DMS153 (cell line): Measurements from ENCODE around the gene SSH2.
"Not testable (repeated sequence)": the region's sequence is repeated elsewhere in the genome, so short reads cannot be mapped to it uniquely, and the experiment has no call there.

Source experiments
- DNase-seq: peaks from one replicate; lab custom pipeline; 2025; lab: John Stamatoyannopoulos, UW

The SSH2 gene

GRCh38 chr17:29837531-29837930 is 92.5 kb downstream of the SSH2 start:
- no peak for DNase-seq

GRCh38 chr17:29836643-29837042 is 93.4 kb downstream of the SSH2 start:
- no peak for DNase-seq

- no peak for DNase-seq
Observed at GRCh38 chr17:29835435-29836351, 94.3 kb downstream of the SSH2 start.

GRCh38 chr17:29833801-29834200 is 96.2 kb downstream of the SSH2 start:
- no peak for DNase-seq

GRCh38 chr17:29828676-29829284 is 101.2 kb downstream of the SSH2 start:
- DNase-seq = no peak

GRCh38 chr17:29827179-29827578 is 102.8 kb downstream of the SSH2 start:
- DNase-seq = no peak

- DNase-seq = peak; percentile 25
Observed at GRCh38 chr17:29826114-29826692, 103.8 kb downstream of the SSH2 start.

- DNase-seq = peak; percentile 85
Observed at GRCh38 chr17:29825604-29826003, 104.4 kb downstream of the SSH2 start.

GRCh38 chr17:29821897-29822296 is 108.1 kb downstream of the SSH2 start:
- DNase-seq = no peak

- DNase-seq = no peak
Observed at GRCh38 chr17:29820425-29820824, 109.6 kb downstream of the SSH2 start.

GRCh38 chr17:29807520-29808361 is 122.3 kb downstream of the SSH2 start:
- DNase-seq = no peak

- no peak for DNase-seq
Observed at GRCh38 chr17:29802246-29802645, 127.8 kb downstream of the SSH2 start.

GRCh38 chr17:29800457-29800856 is 129.6 kb downstream of the SSH2 start:
- no peak for DNase-seq

GRCh38 chr17:29796652-29797051 is 133.4 kb downstream of the SSH2 start:
- DNase-seq = no peak

GRCh38 chr17:29793501-29793900 is 136.5 kb downstream of the SSH2 start:
- DNase-seq = no peak

GRCh38 chr17:29791336-29792080 is 138.5 kb downstream of the SSH2 start:
- no peak for DNase-seq

- no peak for DNase-seq
Observed at GRCh38 chr17:29789196-29790170, 140.5 kb downstream of the SSH2 start.

- DNase-seq = no peak
Observed at GRCh38 chr17:29787995-29788394, 142.0 kb downstream of the SSH2 start.

- no peak for DNase-seq
Observed at GRCh38 chr17:29782917-29783316, 147.1 kb downstream of the SSH2 start.

GRCh38 chr17:29779812-29780190 is 150.2 kb downstream of the SSH2 start:
- DNase-seq = not testable (repeated sequence)
